HepG2 (cell line): ENCODE measurements around the gene HPCAL1. TPM values are rescaled to one million over a fixed set of nuclear protein-coding genes. Genes with fewer than 3 reads are reported as not detected.

Source experiments
- ATAC-seq: fragments of 200-7000 bp; cut with Tn5 transposase; 3 replicates; pipeline ENCODE4 v1.9.1; 2020; ENCODE audit warnings: mild to moderate bottlenecking, moderate library complexity
- BruUV-seq: library from RNA; stranded (reverse); fragments of 400-500 nt; replicated peaks from 2 replicates; lab custom pipeline; 2021; lab: Mats Ljungman, UMichigan
- CTCF ChIA-PET: fragments of 300-600 bp; formaldehyde crosslinking; extraction: SDS; loops from one replicate; lab custom pipeline; 2021; ENCODE audit warnings: low total read pairs, inconsistent platforms, low intra/inter-chr PET ratio; lab: Yijun Ruan, JAX
- POLR2A ChIA-PET: fragments of 350-600 bp; sonication (Branson Sonifier 250); formaldehyde crosslinking; loops from one replicate; lab custom pipeline; 2020; ENCODE audit warnings: antibody characterized with exemption, inconsistent platforms; lab: Yijun Ruan, JAX
- DNase-seq: peaks from one replicate; pipeline ENCODE4 v3.0.0-alpha.2; 2015; ENCODE audit warnings: low spot score
- FAIRE-seq: peaks from 3 replicates; lab custom pipeline; 2011; peaks lifted over from hg19 to GRCh38; lab: Jason Lieb, UNC
- H2AFZ ChIP-seq: one replicate; pipeline ENCODE4 v1.6.1; 2011; ENCODE audit warnings: low read length, inconsistent platforms
- H3K27ac ChIP-seq: fragments of 300-600 bp; 3 replicates; pipeline ENCODE4 v1.8.0; 2011; ENCODE audit warnings: mixed run types, mild to moderate bottlenecking, mixed read lengths, low read length, inconsistent platforms; ENCODE audit not compliant: insufficient read depth; ENCODE audit errors: extremely low read length
- H3K27me3 ChIP-seq, 2 experiments: fragments of 200-600 bp in 1 of 2; 2 replicates in 1 of 2; 3 replicates in 1 of 2; pipeline versions ENCODE4 v1.6.0 to v1.8.0; 2011; ENCODE audit warnings: low read length in 2 of 2, mild to moderate bottlenecking in 2 of 2, moderate library complexity in 2 of 2, inconsistent platforms in 1 of 2; ENCODE audit not compliant: insufficient read depth in 2 of 2, control insufficient read depth in 1 of 2
- H3K36me3 ChIP-seq, 2 experiments: fragments of 200-600 bp in 1 of 2; replicated peaks in 1 of 2; 2 replicates in 1 of 2; 3 replicates in 1 of 2; pipeline versions ENCODE4 v1.5.1 to v1.8.0; 2011; ENCODE audit warnings: low read length in 2 of 2, inconsistent platforms in 1 of 2; ENCODE audit not compliant: insufficient read depth in 2 of 2, control insufficient read depth in 1 of 2
- H3K4me1 ChIP-seq: 2 replicates; pipeline ENCODE4 v1.5.1; 2012; ENCODE audit warnings: low read length, inconsistent platforms; ENCODE audit not compliant: insufficient read depth
- H3K4me2 ChIP-seq: 2 replicates; pipeline ENCODE4 v1.6.0; 2011; ENCODE audit warnings: low read depth, low read length, inconsistent platforms
- H3K4me3 ChIP-seq, 3 experiments: fragments of 200-600 bp in 1 of 3; sonication (generic), shearing (Covaris generic) in 1 of 3; replicated peaks in 1 of 3; 2 replicates each; pipeline ENCODE4 v1.5.1; 2011 to 2016; ENCODE audit warnings: low read length in 3 of 3, inconsistent platforms in 2 of 3, low read depth in 2 of 3, mild to moderate bottlenecking in 2 of 3, control low read depth in 1 of 3, mixed read lengths in 1 of 3; ENCODE audit not compliant: insufficient read depth in 1 of 3
- H3K79me2 ChIP-seq: one replicate; pipeline ENCODE4 v1.6.1; 2011; ENCODE audit warnings: low read length, inconsistent platforms; ENCODE audit not compliant: insufficient read depth
- H3K9ac ChIP-seq: 2 replicates; pipeline ENCODE4 v1.6.0; 2011; ENCODE audit warnings: mild to moderate bottlenecking, low read depth, low read length, inconsistent platforms; ENCODE audit not compliant: insufficient read depth
- H3K9me3 ChIP-seq: 2 replicates; pipeline ENCODE4 v1.5.1; 2012; ENCODE audit warnings: mild to moderate bottlenecking, low read length
- H4K20me1 ChIP-seq: 2 replicates; pipeline ENCODE4 v1.6.0; 2011; ENCODE audit warnings: inconsistent platforms, mild to moderate bottlenecking, low read length, moderate library complexity; ENCODE audit not compliant: insufficient read depth
- FOSL1 ChIP-seq: sonication (generic); formaldehyde crosslinking; IDR thresholded peaks from 2 replicates; pipeline ENCODE4 v1.9.0; 2021; ENCODE audit warnings: missing genetic modification reagents, borderline replicate concordance
- HNRNPH1 ChIP-seq: fragments of 200-400 bp; formaldehyde crosslinking; optimal IDR thresholded peaks from 2 replicates; pipeline ENCODE3; 2017; ENCODE audit warnings: mild to moderate bottlenecking, low read depth, low read length
- ISL2 ChIP-seq: sonication (generic); formaldehyde crosslinking; IDR thresholded peaks from 2 replicates; pipeline ENCODE4 v1.5.0; 2020; ENCODE audit warnings: missing genetic modification reagents
- KLF13 ChIP-seq: sonication (generic); formaldehyde crosslinking; IDR thresholded peaks from 2 replicates; pipeline ENCODE4 v1.4.0; 2020; ENCODE audit warnings: mild to moderate bottlenecking, missing genetic modification reagents
- KMT2A ChIP-seq: sonication (generic); formaldehyde crosslinking; IDR thresholded peaks from 2 replicates; pipeline ENCODE4 v1.4.0; 2020; ENCODE audit warnings: missing genetic modification reagents
- LBX2 ChIP-seq: sonication (generic); formaldehyde crosslinking; IDR thresholded peaks from 2 replicates; pipeline ENCODE4 v1.5.0; 2020; ENCODE audit warnings: missing genetic modification reagents, mild to moderate bottlenecking, borderline replicate concordance
- NR2C2 ChIP-seq: sonication (generic); formaldehyde crosslinking; IDR thresholded peaks from 2 replicates; pipeline ENCODE4 v1.4.0; 2020; ENCODE audit warnings: missing genetic modification reagents, mild to moderate bottlenecking, moderate library complexity, borderline replicate concordance
- PAX8 ChIP-seq: sonication (generic); formaldehyde crosslinking; IDR thresholded peaks from 2 replicates; pipeline ENCODE4 v1.8.0; 2022; ENCODE audit warnings: mild to moderate bottlenecking, missing genetic modification reagents, borderline replicate concordance
- PHB2 ChIP-seq: fragments of 450-650 bp; IDR thresholded peaks from 2 replicates; pipeline ENCODE4 v1.6.1; 2018; ENCODE audit not compliant: partially characterized antibody
- SMAD3 ChIP-seq: sonication (generic); formaldehyde crosslinking; IDR thresholded peaks from 2 replicates; pipeline ENCODE4 v1.4.0; 2020; ENCODE audit warnings: missing genetic modification reagents
- SNAPC4 ChIP-seq: sonication (generic); formaldehyde crosslinking; IDR thresholded peaks from 2 replicates; pipeline ENCODE4 v1.4.0; 2020; ENCODE audit warnings: mild to moderate bottlenecking, missing genetic modification reagents
- STAG1 ChIP-seq: sonication (generic); formaldehyde crosslinking; IDR thresholded peaks from 2 replicates; pipeline ENCODE4 v1.4.0; 2020; ENCODE audit warnings: missing genetic modification reagents
- TBL1XR1 ChIP-seq: fragments of 150-350 bp; IDR thresholded peaks from 2 replicates; pipeline ENCODE4 v1.6.1; 2014; ENCODE audit warnings: borderline replicate concordance, low read length; ENCODE audit not compliant: partially characterized antibody
- U2AF2 ChIP-seq: fragments of 200-400 bp; formaldehyde crosslinking; IDR thresholded peaks from 2 replicates; pipeline ENCODE4 v1.6.1; 2017; ENCODE audit warnings: low read depth, mild to moderate bottlenecking, low read length
- ZFP90 ChIP-seq: sonication (generic); formaldehyde crosslinking; IDR thresholded peaks from 2 replicates; pipeline ENCODE4 v1.8.0; 2022; ENCODE audit warnings: missing genetic modification reagents, mild to moderate bottlenecking, inconsistent platforms, borderline replicate concordance
- ZNF101 ChIP-seq: sonication (generic); formaldehyde crosslinking; IDR thresholded peaks from 2 replicates; pipeline ENCODE4 v1.4.0; 2020; ENCODE audit warnings: mild to moderate bottlenecking, low read depth, missing genetic modification reagents, borderline replicate concordance
- ZNF543 ChIP-seq: sonication (generic); formaldehyde crosslinking; IDR thresholded peaks from 2 replicates; pipeline ENCODE4 v1.4.0; 2020; ENCODE audit warnings: mild to moderate bottlenecking, missing genetic modification reagents
- ZNF567 ChIP-seq: sonication (generic); formaldehyde crosslinking; IDR thresholded peaks from 2 replicates; pipeline ENCODE4 v1.8.1; 2023; ENCODE audit warnings: mild to moderate bottlenecking, missing genetic modification reagents, borderline replicate concordance
- ZNF580 ChIP-seq: IDR thresholded peaks from 2 replicates; pipeline ENCODE4 v1.6.1; 2016; ENCODE audit warnings: low read depth, borderline replicate concordance
- ZNF724P ChIP-seq: sonication (generic); formaldehyde crosslinking; IDR thresholded peaks from 2 replicates; pipeline ENCODE4 v1.8.0; 2022; ENCODE audit warnings: missing genetic modification reagents, borderline replicate concordance
- ZNF768 ChIP-seq: sonication (generic); formaldehyde crosslinking; IDR thresholded peaks from 2 replicates; pipeline ENCODE4 v1.4.0; 2020; ENCODE audit warnings: missing genetic modification reagents
- WGBS: methylation state at CpG from one replicate; pipeline ENCODE4 v1.1.6; 2017; ENCODE audit warnings: low lambda C conversion rate; 5-methylcytosine and 5-hydroxymethylcytosine counted together
- in situ Hi-C: cut with HindIII; loops from 2 replicates; pipeline ENCODE4 v1.10.0; 2017; ENCODE audit warnings: low pct_unique_long_range_greater_than_20kb; ENCODE audit not compliant: extremely low pct_ligation_motif_present
- intact Hi-C: fragments of 100-400 bp; cut with micrococcal nuclease; formaldehyde crosslinking; loops from one replicate; pipeline ENCODE4 v1.10.0; 2022; ENCODE audit not compliant: unreplicated experiment
- polyA plus RNA-seq, 8 experiments: library from polyadenylated mRNA; depleted of rRNA in 3 of 8; stranded (reverse) in 7 of 8; unstranded in 1 of 8; fragments of >200 nt; fragmentation: Illumina TruSeq in 4 of 8; extraction: Trizol in 4 of 8; gene quantifications; 2 replicates each; pipeline versions ENCODE4 v1.2.1 to v1.2.3, GENCODE V29; 2011 to 2016; ENCODE audit warnings: low read depth in 4 of 8, missing spikeins in 1 of 8, mixed read lengths in 1 of 8; ENCODE audit not compliant: insufficient read depth in 1 of 8
- total RNA-seq, 5 experiments: library from RNA; depleted of rRNA; stranded (reverse); fragments of >200 nt; fragmentation: Illumina TruSeq; extraction: Trizol; gene quantifications; 2 replicates each; pipeline ENCODE4 v1.2.3, GENCODE V29; 2016; ENCODE audit warnings: low read depth in 1 of 5

The HPCAL1 gene
- total and polyA plus RNA-seq, 2 of the 13 experiments (the other 11 are each of a cell fraction or from before 2014, with no cell fraction given), result 29.5 to 29.9 TPM

GRCh38 chr2:10271509-10271908 is 31.2 kb upstream of the HPCAL1 start:
- WGBS, result 72% methylated on average over 14 of the region's 15 CpGs
- Histone ChIP-seq H3K27me3 (peaks cover 11 to 38% of the 10 kb centered on the region in 2 experiments), H3K4me3 (no peak overlapping the region), H3K79me2 (no peaks in the 10 kb centered on the region), H4K20me1 (no peaks in the 10 kb centered on the region), H3K9me3 (no peaks in the 10 kb centered on the region), H3K9ac (no peak overlapping the region), H3K4me1 (peaks cover 50% of the 10 kb centered on the region), H3K36me3 (no peaks in the 10 kb centered on the region), H3K4me2 (no peak overlapping the region; the same call in 1 of the 2 replicates), H2AFZ (no peak overlapping the region), H3K27ac (no peak overlapping the region)
- intact Hi-C loops, result loop anchor here (2.0 to 10.0 kb wide), 2 partner anchors 97 to 147 kb away; partner anchors contain the start of gene RRM2
- CTCF ChIA-PET, result interaction anchor here (1.5 to 1.8 kb wide), 4 partner anchors 31 to 164 kb away, joined by 6 to 17 read pairs (median 6); partner anchors contain the start of gene HPCAL1
- in situ Hi-C loops, result loop anchor here (5.0 kb wide), 1 partner anchor 136 kb away; no protein-coding TSS in a partner anchor
- POLR2A ChIA-PET, result interaction anchor here (1.3 to 3.0 kb wide), 3 partner anchors 30 to 54 kb away, joined by 3 to 23 read pairs (median 5); partner anchors contain the start of gene HPCAL1
- ATAC-seq, result no peak
- no peak for FAIRE-seq
- DNase-seq, result no peak
- BruUV-seq, result no TSS peak
- TF ChIP-seq KLF13 (CRISPR knock-in tag) (no peak), NR2C2 (CRISPR knock-in tag) (no peak), PAX8 (CRISPR knock-in tag) (no peak), HNRNPH1 (no peak), ISL2 (no peak), ZFP90 (no peak), ZNF768 (CRISPR knock-in tag) (no peak), ZNF101 (CRISPR knock-in tag) (no peak), SNAPC4 (CRISPR knock-in tag) (no peak), STAG1 (no peak), ZNF567 (CRISPR knock-in tag) (no peak), LBX2 (0 out of 2 replicates have a peak, but pooled peaks have one; percentile 69), ZNF543 (CRISPR knock-in tag) (no peak), FOSL1 (CRISPR knock-in tag) (no peak), SMAD3 (CRISPR knock-in tag) (no peak), ZNF724P (CRISPR knock-in tag) (0 out of 2 replicates have a peak, but pooled peaks have one; percentile 10), PHB2 (no peak), KMT2A (CRISPR knock-in tag) (no peak), U2AF2 (no peak), TBL1XR1 (no peak), ZNF580 (CRISPR knock-in tag) (no peak)
